DND-41 (cell line): ENCODE data around the gene MIPEP.

ENCODE experiments used
- EZH2 ChIP-seq: IDR thresholded peaks from 3 replicates; pipeline ENCODE4 v1.6.1; 2012; ENCODE audit warnings: borderline replicate concordance, low read depth, mild to moderate bottlenecking, moderate library complexity, low read length, inconsistent platforms; ENCODE audit not compliant: severe bottlenecking
- TF ChIP-seq, protein P1 (sequence below): IDR thresholded peaks from 2 replicates; pipeline ENCODE4 v1.5.1; 2012; ENCODE audit warnings: borderline replicate concordance, low read length, moderate library complexity, mild to moderate bottlenecking; ENCODE audit not compliant: poor library complexity, severe bottlenecking; ENCODE audit errors: extremely low read depth

DNA sequence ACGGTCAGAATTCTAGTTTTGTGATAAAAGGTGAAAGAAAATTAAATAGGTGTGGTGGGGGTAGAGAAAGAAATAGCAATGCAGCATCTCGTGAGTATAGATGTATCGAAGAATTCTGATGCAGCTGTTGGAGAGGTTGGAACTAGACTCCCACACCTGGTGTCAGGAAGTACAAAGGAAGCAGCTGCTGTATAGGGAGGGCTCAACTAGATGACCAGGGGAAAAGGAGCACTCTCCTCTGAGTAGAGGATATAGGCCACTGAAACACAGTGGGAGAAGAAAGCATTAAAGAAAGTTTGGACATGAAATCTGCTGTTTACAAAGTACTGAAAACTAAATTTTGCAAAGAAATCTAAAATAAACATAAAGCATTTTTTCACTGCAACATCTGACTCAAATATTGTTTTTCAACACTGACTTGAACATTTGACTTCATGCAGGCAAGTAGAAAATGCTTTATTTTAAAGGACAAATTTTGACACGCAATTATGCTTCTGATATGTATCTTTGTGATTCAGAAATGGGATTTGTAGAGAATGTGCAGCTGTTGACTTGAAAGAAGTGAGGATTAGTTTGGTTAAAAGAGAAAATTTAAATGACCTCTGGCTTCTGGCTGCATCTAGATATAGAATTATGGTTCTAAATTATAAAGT, 82.2 kb downstream of the MIPEP start:
- TF ChIP-seq, protein P1, sequence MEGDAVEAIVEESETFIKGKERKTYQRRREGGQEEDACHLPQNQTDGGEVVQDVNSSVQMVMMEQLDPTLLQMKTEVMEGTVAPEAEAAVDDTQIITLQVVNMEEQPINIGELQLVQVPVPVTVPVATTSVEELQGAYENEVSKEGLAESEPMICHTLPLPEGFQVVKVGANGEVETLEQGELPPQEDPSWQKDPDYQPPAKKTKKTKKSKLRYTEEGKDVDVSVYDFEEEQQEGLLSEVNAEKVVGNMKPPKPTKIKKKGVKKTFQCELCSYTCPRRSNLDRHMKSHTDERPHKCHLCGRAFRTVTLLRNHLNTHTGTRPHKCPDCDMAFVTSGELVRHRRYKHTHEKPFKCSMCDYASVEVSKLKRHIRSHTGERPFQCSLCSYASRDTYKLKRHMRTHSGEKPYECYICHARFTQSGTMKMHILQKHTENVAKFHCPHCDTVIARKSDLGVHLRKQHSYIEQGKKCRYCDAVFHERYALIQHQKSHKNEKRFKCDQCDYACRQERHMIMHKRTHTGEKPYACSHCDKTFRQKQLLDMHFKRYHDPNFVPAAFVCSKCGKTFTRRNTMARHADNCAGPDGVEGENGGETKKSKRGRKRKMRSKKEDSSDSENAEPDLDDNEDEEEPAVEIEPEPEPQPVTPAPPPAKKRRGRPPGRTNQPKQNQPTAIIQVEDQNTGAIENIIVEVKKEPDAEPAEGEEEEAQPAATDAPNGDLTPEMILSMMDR, result no peak
- TF ChIP-seq EZH2, result no peak
